ENCODE data around the gene NAALADL2. TPM values are rescaled to one million over a fixed set of nuclear protein-coding genes. Genes with fewer than 3 reads are reported as not detected.

The NAALADL2 gene
- total RNA-seq, 1 experiment from 2014 or later = 1.6 TPM

GRCh38 chr3:175325440-175325839, 466.3 kb downstream of the NAALADL2 start:
- H3K36me3 Mint-ChIP-seq (ENCODE audit: insufficient read depth in 1 of 3, low read depth in 3 of 3) = no peaks in the 10 kb centered on the region
- DNase-seq = no peak
- Histone ChIP-seq H3K9me3 (ENCODE audit: control insufficient read depth, low read depth, low read length) (no peaks in the 10 kb centered on the region), H2BK15ac (ENCODE audit: low read depth, low read length) (no peak overlapping the region), H3K4me2 (ENCODE audit: insufficient read depth, insufficient read length, low read length) (no peak overlapping the region), H3T11ph (ENCODE audit: low read length) (no peak overlapping the region), H3K27ac (ENCODE audit: insufficient read length, low read depth, low read length) (no peak overlapping the region), H3K27me3 (ENCODE audit: insufficient read depth, low read length) (no peaks in the 10 kb centered on the region), H3K18ac (ENCODE audit: insufficient read length, low read depth, low read length) (no peak overlapping the region), H2AFZ (ENCODE audit: low read length) (no peak overlapping the region), H3K4ac (ENCODE audit: low read depth, low read length) (no peak overlapping the region), H3K23ac (ENCODE audit: insufficient read length, low read depth, low read length) (no peak overlapping the region), H2BK120ac (ENCODE audit: low read depth, low read length, poor library complexity, severe bottlenecking) (no peak overlapping the region), H2AK5ac (ENCODE audit: insufficient read length, low read length) (no peak overlapping the region), H3K4me1 (ENCODE audit: insufficient read depth, low read length) (no peaks in the 10 kb centered on the region), H3K9ac (ENCODE audit: extremely low read depth, insufficient read length, low read length) (no peak overlapping the region), H3K79me2 (ENCODE audit: insufficient read depth, low read length) (no peaks in the 10 kb centered on the region), H3K14ac (ENCODE audit: insufficient read depth, low read length) (no peak overlapping the region), H2BK20ac (ENCODE audit: low read depth, low read length, poor library complexity, severe bottlenecking) (no peak overlapping the region), H4K5ac (ENCODE audit: insufficient read length, low read depth, low read length) (no peak overlapping the region), H4K91ac (ENCODE audit: insufficient read length, low read depth, low read length) (no peak overlapping the region), H2BK5ac (ENCODE audit: insufficient read length, low read length) (no peak overlapping the region), H4K8ac (replicated peaks; ENCODE audit: insufficient read length, low read depth, low read length) (no peak overlapping the region), H4K20me1 (ENCODE audit: control insufficient read depth, insufficient read depth, insufficient read length) (no peaks in the 10 kb centered on the region), H2BK12ac (ENCODE audit: insufficient read length, low read depth, low read length) (no peak overlapping the region), H3K79me1 (ENCODE audit: insufficient read depth, low read depth, low read length, poor library complexity, severe bottlenecking) (no peaks in the 10 kb centered on the region), H3K56ac (ENCODE audit: insufficient read length, low read depth, low read length) (no peak overlapping the region), H3K23me2 (ENCODE audit: insufficient read length, low read depth, low read length, poor library complexity, severe bottlenecking) (no peaks in the 10 kb centered on the region)
- no peak for TF ChIP-seq CTCF (conservative IDR thresholded peaks at IDR 0.05)
- no peak overlapping the region for H3K27ac Mint-ChIP-seq
- no peaks in the 10 kb centered on the region for H3K9me3 Mint-ChIP-seq
- no peaks in the 10 kb centered on the region for H3K4me1 Mint-ChIP-seq
- H3K27me3 Mint-ChIP-seq (ENCODE audit: low read depth) = no peaks in the 10 kb centered on the region
- whole genome bisulfite sequencing (ENCODE audit: extremely low coverage, insufficient read length, low lambda C conversion rate) = no CpG with 5 or more reads among the region's 1 CpG
- H3K4me3 Mint-ChIP-seq = no peak overlapping the region

All from H9 (cell line).